Upper lobe of right lung (tissue), 1 donor: ENCODE data around the gene YIF1A. TPM values are rescaled to one million over a fixed set of nuclear protein-coding genes. Genes with fewer than 3 reads are reported as not detected.
"Not testable (repeated sequence)": the region's sequence is repeated elsewhere in the genome, so short reads cannot be mapped to it uniquely, and the experiment has no call there.

ENCODE experiments used
- ATAC-seq: fragments of 200-7000 bp; cut with Tn5 transposase; one replicate; pipeline ENCODE4 v1.9.1; 2020; ENCODE audit warnings: mild to moderate bottlenecking, moderate library complexity
- DNase-seq: peaks from one replicate; pipeline ENCODE4 v3.0.0-alpha.2; 2020
- H3K27ac ChIP-seq: fragments of 200-600 bp; one replicate; pipeline ENCODE4 v1.8.0; 2022
- H3K27me3 ChIP-seq: fragments of 200-600 bp; one replicate; pipeline ENCODE4 v1.8.0; 2022; ENCODE audit warnings: mild to moderate bottlenecking
- H3K36me3 ChIP-seq: fragments of 200-600 bp; one replicate; pipeline ENCODE4 v1.8.0; 2022
- H3K4me1 ChIP-seq: fragments of 200-600 bp; one replicate; pipeline ENCODE4 v1.8.0; 2022
- H3K4me3 ChIP-seq: fragments of 200-600 bp; one replicate; pipeline ENCODE4 v1.8.0; 2022; ENCODE audit warnings: mild to moderate bottlenecking
- H3K9me3 ChIP-seq: fragments of 200-600 bp; one replicate; pipeline ENCODE4 v1.8.0; 2022
- CTCF ChIP-seq: fragments of 200-600 bp; IDR thresholded peaks from one replicate; pipeline ENCODE4 v1.8.0; 2022; ENCODE audit warnings: antibody characterized with exemption
- intact Hi-C: fragments of 100-400 bp; cut with DNase I; formaldehyde crosslinking; loops from one replicate; pipeline ENCODE4 v1.11.0; 2022
- total RNA-seq: library from RNA; stranded (reverse); fragmentation: NEBNext Ultra II Directional; extraction: Animal tissue kit (Norgen Biotek cat#: 25700); gene quantifications from one replicate; pipeline ENCODE4 v1.2.1, GENCODE V29; 2021
- donor health status: DM: no; HTN: yes; CAD: no; lungs with severe emphysema.

The YIF1A gene
- total RNA-seq, 1 donor from 2014 or later, result 66.9 TPM

- Histone ChIP-seq H3K27me3 (no peaks in the 10 kb centered on the region), H3K4me1 (peaks cover 7% of the 10 kb centered on the region), H3K27ac (no peak overlapping the region), H3K36me3 (peaks cover 22% of the 10 kb centered on the region), H3K9me3 (no peaks in the 10 kb centered on the region), H3K4me3 (no peak overlapping the region)
- intact Hi-C loops, result no loop called here
- ATAC-seq (no peak), DNase-seq (no peak)
- TF ChIP-seq CTCF, result no peak
Observed at GRCh38 chr11:66279092-66279734, 9.7 kb downstream of the YIF1A start.

DNA sequence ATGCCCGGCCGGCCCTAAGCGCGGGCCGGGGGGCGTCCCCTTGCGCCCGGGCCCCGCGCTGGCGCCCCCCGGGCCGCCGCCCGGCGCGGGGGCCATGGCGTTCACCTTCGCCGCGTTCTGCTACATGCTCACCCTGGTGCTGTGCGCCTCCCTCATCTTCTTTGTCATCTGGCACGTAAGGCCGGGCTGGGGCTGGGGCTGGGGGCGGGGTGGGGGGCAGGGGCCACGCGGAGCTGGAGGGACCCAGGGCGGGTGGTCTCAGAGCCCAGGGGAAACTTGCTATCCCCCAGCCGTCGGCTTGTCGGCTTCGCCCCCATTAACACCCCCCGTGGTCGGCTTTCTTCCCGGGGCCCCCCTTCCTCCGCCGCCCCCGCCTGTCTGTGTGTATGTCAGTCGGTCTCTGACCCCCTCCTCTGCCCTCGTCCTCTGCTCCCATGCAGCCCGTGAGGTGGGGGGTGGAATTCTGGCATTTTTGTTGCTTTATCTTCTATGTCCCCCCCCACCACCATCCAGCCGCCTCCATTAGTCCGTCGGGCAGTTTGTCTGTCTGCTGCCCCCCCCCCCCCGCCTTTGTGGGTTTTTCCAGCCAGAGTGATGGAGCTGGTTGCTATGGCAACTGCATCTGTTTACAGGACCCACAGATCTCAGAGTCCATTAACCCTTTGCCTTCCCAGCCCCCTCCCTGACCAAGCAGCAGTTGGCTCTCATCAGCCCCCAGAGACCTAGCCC, 10.4 kb downstream of the YIF1A start:
- no peak overlapping the region for H3K4me3 ChIP-seq
- H3K36me3 ChIP-seq, result peaks cover 27% of the 10 kb centered on the region
- no peak overlapping the region for H3K27ac ChIP-seq
- no peak for TF ChIP-seq CTCF
- no peaks in the 10 kb centered on the region for H3K9me3 ChIP-seq
- intact Hi-C loops, result no loop called here
- peaks cover 7% of the 10 kb centered on the region for H3K4me1 ChIP-seq
- no peaks in the 10 kb centered on the region for H3K27me3 ChIP-seq
- DNase-seq, result no peak
- no peak for ATAC-seq

- DNase-seq, result no peak
- H3K27me3 ChIP-seq, result no peaks in the 10 kb centered on the region
- H3K4me3 ChIP-seq, result no peak within 1 kb of the TSS
- peak; percentile 31 for ATAC-seq
- no peaks in the 10 kb centered on the region for H3K9me3 ChIP-seq
- peaks cover 5% of the 10 kb centered on the region for H3K4me1 ChIP-seq
- H3K27ac ChIP-seq, result peak within 1 kb of the TSS; percentile 17
- H3K36me3 ChIP-seq, result peaks cover 35% of the 10 kb centered on the region
- intact Hi-C loops, result no loop called here
- no peak for TF ChIP-seq CTCF
Observed at GRCh38 chr11:66277471-66278362, 11.2 kb downstream of the YIF1A start, which contains the start of gene CNIH2. TSS of gene CNIH2 (plus strand) at chr11:66278175. CDS start at chr11:66278457, 282 bp downstream.

DNA sequence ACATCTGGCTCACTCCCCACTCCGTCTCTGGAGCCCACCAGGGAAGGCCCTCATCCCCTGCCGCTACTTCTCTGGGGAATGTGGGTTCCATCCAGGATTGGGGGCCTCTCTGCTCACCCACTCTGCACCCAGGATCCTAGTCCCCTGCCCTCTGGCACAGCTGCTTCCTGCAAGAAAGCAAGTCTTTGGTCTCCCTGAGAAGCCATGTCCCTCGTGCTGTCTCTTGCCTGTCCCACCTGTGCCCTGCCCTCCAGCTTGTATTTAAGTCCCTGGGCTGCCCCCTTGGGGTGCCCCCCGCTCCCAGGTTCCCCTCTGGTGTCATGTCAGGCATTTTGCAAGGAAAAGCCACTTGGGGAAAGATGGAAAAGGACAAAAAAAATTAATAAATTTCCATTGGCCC, 11.9 kb downstream of the YIF1A start:
- DNase-seq, intact Hi-C loops: not testable (repeated sequence)
- H3K36me3 ChIP-seq, result peaks cover 42% of the 10 kb centered on the region

GRCh38 chr11:66276619-66277018, 12.3 kb downstream of the YIF1A start:
- ATAC-seq, H3K27me3 ChIP-seq, H3K4me1 ChIP-seq, DNase-seq, H3K27ac ChIP-seq, H3K4me3 ChIP-seq, H3K9me3 ChIP-seq, intact Hi-C loops: not testable (repeated sequence)
- peaks cover 46% of the 10 kb centered on the region for H3K36me3 ChIP-seq

More for the DNA sequence above, 11.9 kb downstream of the YIF1A start:
- not testable (repeated sequence) for H3K9me3 ChIP-seq, H3K27me3 ChIP-seq, ATAC-seq, H3K4me3 ChIP-seq, H3K27ac ChIP-seq, H3K4me1 ChIP-seq

GRCh38 chr11:66275984-66276612, 12.8 kb downstream of the YIF1A start:
- no peak for TF ChIP-seq CTCF
- no peak for ATAC-seq
- intact Hi-C loops, result no loop called here
- peaks cover 47% of the 10 kb centered on the region for H3K36me3 ChIP-seq
- H3K27me3 ChIP-seq, result no peaks in the 10 kb centered on the region
- H3K4me1 ChIP-seq, result peaks cover 3% of the 10 kb centered on the region
- no peaks in the 10 kb centered on the region for H3K9me3 ChIP-seq
- DNase-seq, result no peak
- no peak overlapping the region for H3K4me3 ChIP-seq
- H3K27ac ChIP-seq, result no peak overlapping the region
